SU-DHL-6 (cell line): ENCODE measurements around the gene PEX12.

ENCODE experiments used
- H2AFZ ChIP-seq: fragments of 200-600 bp; sonication (generic); 2 replicates; pipeline ENCODE4 v1.6.1; 2014; ENCODE audit warnings: low read depth, mild to moderate bottlenecking, moderate library complexity, mixed read lengths, antibody characterized with exemption, low read length; ENCODE audit not compliant: severe bottlenecking
- H3F3A ChIP-seq: fragments of 200-600 bp; shearing (Covaris generic); 2 replicates; pipeline ENCODE4 v1.6.0; 2016; ENCODE audit warnings: antibody characterized with exemption, mild to moderate bottlenecking; ENCODE audit not compliant: insufficient read depth
- H3K27ac ChIP-seq: fragments of 200-600 bp; sonication (generic); 2 replicates; pipeline ENCODE4 v1.5.1; 2016; ENCODE audit warnings: low read depth, mild to moderate bottlenecking, low read length, moderate library complexity, mixed read lengths
- H3K27me3 ChIP-seq: fragments of 200-600 bp; sonication (generic), shearing (Covaris generic); 2 replicates; pipeline ENCODE4 v1.6.0; 2014; ENCODE audit warnings: mild to moderate bottlenecking, low read length
- H3K36me3 ChIP-seq: fragments of 200-600 bp; sonication (generic); 2 replicates; pipeline ENCODE4 v1.6.1; 2014; ENCODE audit warnings: mild to moderate bottlenecking, low read length, mixed read lengths
- H3K4me2 ChIP-seq: fragments of 300-600, 200-600 bp; shearing (Covaris generic), sonication (generic); 2 replicates; pipeline ENCODE4 v1.6.0; 2014; ENCODE audit warnings: low read length, low read depth, mild to moderate bottlenecking; ENCODE audit not compliant: poor library complexity, severe bottlenecking
- H3K4me3 ChIP-seq: fragments of 200-600 bp; sonication (generic); 2 replicates; pipeline ENCODE4 v1.5.1; 2014; ENCODE audit warnings: antibody characterized with exemption, low read length, mild to moderate bottlenecking, mixed read lengths; ENCODE audit not compliant: insufficient read depth, poor library complexity, severe bottlenecking
- H3K79me2 ChIP-seq: fragments of 200-600 bp; sonication (generic); 2 replicates; pipeline ENCODE4 v1.6.1; 2014; ENCODE audit warnings: mild to moderate bottlenecking, low read length, moderate library complexity; ENCODE audit not compliant: insufficient read depth
- H3K9ac ChIP-seq: fragments of 200-600 bp; sonication (generic); 2 replicates; pipeline ENCODE4 v1.7.0; 2014; ENCODE audit warnings: mild to moderate bottlenecking, low read length
- H3K9me2 ChIP-seq: fragments of 200-600 bp; sonication (generic); replicated peaks from 2 replicates; pipeline ENCODE4 v1.6.1; 2014; ENCODE audit warnings: low read length; ENCODE audit not compliant: insufficient read depth
- H3K9me3 ChIP-seq: fragments of 200-600 bp; sonication (generic); 2 replicates; pipeline ENCODE4 v1.6.1; 2014; ENCODE audit warnings: low read length, mixed read lengths; ENCODE audit not compliant: insufficient read depth
- H4K20me1 ChIP-seq: fragments of 200-600 bp; sonication (generic); 2 replicates; pipeline ENCODE4 v1.6.1; 2014; ENCODE audit warnings: low read depth, mild to moderate bottlenecking, antibody characterized with exemption, low read length, moderate library complexity, mixed read lengths
- CTCF ChIP-seq: fragments of 200-600 bp; sonication (generic); IDR thresholded peaks from one replicate; pipeline ENCODE4 v1.5.1; 2017; ENCODE audit warnings: antibody characterized with exemption, mild to moderate bottlenecking, low read length, moderate library complexity; ENCODE audit not compliant: insufficient read depth, poor library complexity, severe bottlenecking
- EZH2phosphoT487 ChIP-seq: fragments of 200-600 bp; sonication (generic), shearing (Covaris generic); conservative IDR thresholded peaks from 2 replicates; pipeline ENCODE4 v1.6.1; 2018; ENCODE audit warnings: mild to moderate bottlenecking, antibody characterized with exemption, low read length, moderate library complexity, mixed read lengths

PEX12 gene

DNA sequence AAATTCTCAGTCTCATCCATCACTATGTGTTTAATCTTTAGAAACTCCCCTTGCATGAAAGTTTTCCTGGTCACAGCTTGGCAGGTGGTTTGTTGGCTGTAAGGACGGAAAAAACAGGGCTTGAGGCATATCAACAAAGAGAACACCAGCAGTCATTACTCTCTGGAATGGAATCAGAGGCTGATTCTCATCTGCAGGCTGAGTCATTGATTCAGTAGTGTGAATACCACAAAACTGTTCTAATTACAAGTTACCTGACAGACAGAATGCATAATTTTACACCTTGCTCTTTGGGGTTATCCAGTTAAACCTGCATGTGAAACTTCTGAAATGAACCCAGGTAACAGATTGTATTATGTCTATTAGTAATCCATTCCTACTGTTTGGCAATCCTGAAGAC lies 29.4 kb downstream of the PEX12 start:
- Histone ChIP-seq H3K36me3 (no peaks in the 10 kb centered on the region), H3K4me2 (no peak overlapping the region), H3F3A (no peaks in the 10 kb centered on the region), H3K9me3 (no peaks in the 10 kb centered on the region), H3K79me2 (no peaks in the 10 kb centered on the region), H4K20me1 (no peaks in the 10 kb centered on the region), H3K27me3 (no peaks in the 10 kb centered on the region), H3K27ac (no peak overlapping the region), H3K9me2 (no peaks in the 10 kb centered on the region), H3K9ac (no peak overlapping the region), H2AFZ (no peak overlapping the region), H3K4me3 (no peak overlapping the region)
- TF ChIP-seq EZH2phosphoT487 (no peak), CTCF (no peak)

GRCh38 chr17:35548208-35548810 lies 30.1 kb downstream of the PEX12 start:
- Histone ChIP-seq H3K4me3 (no peak overlapping the region), H4K20me1 (no peaks in the 10 kb centered on the region), H3K27ac (no peak overlapping the region), H2AFZ (no peak overlapping the region), H3K9me2 (no peaks in the 10 kb centered on the region), H3K9ac (no peak overlapping the region), H3F3A (no peaks in the 10 kb centered on the region), H3K9me3 (no peaks in the 10 kb centered on the region), H3K36me3 (no peaks in the 10 kb centered on the region), H3K4me2 (no peak overlapping the region), H3K27me3 (no peaks in the 10 kb centered on the region), H3K79me2 (no peaks in the 10 kb centered on the region)
- TF ChIP-seq EZH2phosphoT487 (no peak), CTCF (no peak)

DNA sequence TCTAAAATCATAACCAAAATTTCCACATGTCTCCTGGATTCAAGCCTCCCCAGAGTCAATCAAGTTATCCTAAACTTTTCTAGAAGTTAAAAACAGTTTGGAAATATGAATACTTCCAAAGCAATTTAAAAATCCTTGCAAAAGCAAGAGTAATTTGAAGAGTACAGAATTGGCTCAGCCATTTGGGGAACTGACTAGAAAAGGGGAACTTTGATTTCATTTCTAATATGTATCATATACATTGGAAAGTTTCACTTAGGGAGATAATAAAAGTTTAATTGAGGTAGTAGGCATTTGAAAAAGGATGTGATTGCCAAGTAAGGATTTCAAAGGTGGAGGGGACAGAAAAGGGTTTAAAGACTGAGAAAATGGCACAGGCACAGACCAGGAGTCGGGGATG lies 31.9 kb downstream of the PEX12 start:
- no peaks in the 10 kb centered on the region for H3K27me3 ChIP-seq
- H3K79me2 ChIP-seq = no peaks in the 10 kb centered on the region
- no peak overlapping the region for H2AFZ ChIP-seq
- H3F3A ChIP-seq = no peaks in the 10 kb centered on the region
- H3K36me3 ChIP-seq = no peaks in the 10 kb centered on the region
- TF ChIP-seq CTCF = no peak
- no peak for TF ChIP-seq EZH2phosphoT487
- no peak overlapping the region for H3K4me2 ChIP-seq
- H3K9ac ChIP-seq = no peak overlapping the region
- H4K20me1 ChIP-seq = no peaks in the 10 kb centered on the region
- no peaks in the 10 kb centered on the region for H3K9me2 ChIP-seq
- H3K27ac ChIP-seq = no peak overlapping the region
- H3K4me3 ChIP-seq = no peak overlapping the region
- no peaks in the 10 kb centered on the region for H3K9me3 ChIP-seq

- Histone ChIP-seq H3K27ac (no peak overlapping the region), H2AFZ (no peak overlapping the region), H3K36me3 (no peaks in the 10 kb centered on the region), H3K27me3 (no peaks in the 10 kb centered on the region), H3K9me2 (no peaks in the 10 kb centered on the region), H3F3A (no peaks in the 10 kb centered on the region), H3K4me3 (no peak overlapping the region), H3K9me3 (no peaks in the 10 kb centered on the region), H3K79me2 (no peaks in the 10 kb centered on the region), H3K4me2 (no peak overlapping the region), H4K20me1 (no peaks in the 10 kb centered on the region), H3K9ac (no peak overlapping the region)
- TF ChIP-seq EZH2phosphoT487 (no peak), CTCF (no peak)
Observed at GRCh38 chr17:35545150-35545549, 33.2 kb downstream of the PEX12 start.
